Measurements from ENCODE around the gene RBCK1. TPM values are rescaled to one million over a fixed set of nuclear protein-coding genes. Genes with fewer than 3 reads are reported as not detected.

Gene RBCK1
- total and polyA plus RNA-seq, 9 of the 15 experiments (the other 6 are each of a cell fraction or from before 2014, with no cell fraction given) = 5.9 to 59.3 (median 26.5) TPM

GRCh38 chr20:474581-474980, 66.5 kb downstream of the RBCK1 start (continued):
- TF ChIP-seq NR2C2 (CRISPR knock-in tag; IDR thresholded peaks at IDR 0.05) (no peak), NR2C2 (tag; IDR thresholded peaks at IDR 0.05) (no peak)

GRCh38 chr20:475463-476357, 67.6 kb downstream of the RBCK1 start:
- Histone ChIP-seq H2AFZ (ENCODE audit: low read depth, low read length) (no peak overlapping the region), H3K27me3 (ENCODE audit: control insufficient read depth in 2 of 2, insufficient read depth in 2 of 2, low read length in 2 of 2) (no peaks in the 10 kb centered on the region), H3K27ac (ENCODE audit: extremely low read depth, low read depth, low read length) (no peak overlapping the region), H3K4me1 (replicated peaks in 1 of 2; ENCODE audit: control insufficient read depth in 2 of 2, insufficient read depth in 2 of 2, low read length in 2 of 2) (no peaks in the 10 kb centered on the region; a peak in 2 of 5 replicates), H3K79me2 (ENCODE audit: control insufficient read depth, insufficient read depth, low read length) (no peaks in the 10 kb centered on the region), H4K20me1 (replicated peaks; ENCODE audit: control insufficient read depth, insufficient read depth, low read length) (no peaks in the 10 kb centered on the region), H3K9me1 (ENCODE audit: control insufficient read depth, insufficient read depth, low read length) (no peaks in the 10 kb centered on the region), H3K36me3 (ENCODE audit: control insufficient read depth, insufficient read depth, low read length) (peaks cover 48% of the 10 kb centered on the region; the same call in 2 of the 3 replicates), H3K4me2 (ENCODE audit: insufficient read depth, low read length) (no peak overlapping the region), H3K9me3 (replicated peaks; ENCODE audit: control insufficient read depth, insufficient read depth, low read depth, low read length) (no peaks in the 10 kb centered on the region; the same call in 1 of the 2 replicates), H3K4me3 (no peak overlapping the region), H3K9ac (ENCODE audit: insufficient read depth in 1 of 2, low read depth in 2 of 2, low read length in 2 of 2) (no peak overlapping the region)
- ChIA-PET POLR2A (interaction anchor here (0.6 to 1.2 kb wide), 4 partner anchors 15 to 101 kb away, joined by 3 to 4 read pairs (median 4); partner anchors contain the start of gene TRIB3), CTCF (ENCODE audit: low intra/inter-chr PET ratio) (no interaction called here)
- WGBS (ENCODE audit: insufficient coverage, low coverage, missing lambda C conversion rate) = 94% methylated on average over 6 of the region's 6 CpGs
- no peak for ATAC-seq
- DNase-seq (ENCODE audit: extremely low read depth in 1 of 4, low spot score in 3 of 4) = no peak
- intact Hi-C loops (cut with micrococcal nuclease) (no loop called here), in situ Hi-C loops (cut with MboI) (loop anchor here (5.0 kb wide), 1 partner anchor 123 kb away; no protein-coding TSS in a partner anchor)
- FAIRE-seq = no peak
- BruUV-seq (replicated peaks) = no TSS peak
- TF ChIP-seq C11orf30 (IDR thresholded peaks at IDR 0.05; ENCODE audit: low read depth) (no peak), ELK1 (CRISPR knock-in tag; IDR thresholded peaks at IDR 0.05) (no peak), U2AF1 (optimal IDR thresholded peaks at IDR 0.05; ENCODE audit: low read depth, low read length) (no peak), CHAMP1 (IDR thresholded peaks at IDR 0.05) (no peak), ZNF785 (CRISPR knock-in tag; IDR thresholded peaks at IDR 0.05) (no peak), RBM15 (IDR thresholded peaks at IDR 0.05; ENCODE audit: insufficient read depth, low read length) (no peak), SAFB2 (IDR thresholded peaks at IDR 0.05; ENCODE audit: borderline replicate concordance, low read depth, low read length, severe bottlenecking) (no peak), FOXK2 (conservative IDR thresholded peaks at IDR 0.05 in 1 of 2, IDR thresholded peaks at IDR 0.05 in 1 of 2; ENCODE audit: low read depth in 2 of 2) (no peak), KAT2B (IDR thresholded peaks at IDR 0.05; ENCODE audit: low read depth, low read length) (no peak), POLR3A (IDR thresholded peaks at IDR 0.05; ENCODE audit: borderline replicate concordance, extremely low read depth, insufficient read depth, insufficient read length) (no peak), JUND (IDR thresholded peaks at IDR 0.05; ENCODE audit: borderline replicate concordance, low read depth, low read length) (no peak), JUND (tag; IDR thresholded peaks at IDR 0.05; ENCODE audit: borderline replicate concordance, low read depth, low read length) (no peak), ZNF589 (CRISPR knock-in tag; IDR thresholded peaks at IDR 0.05; ENCODE audit: low read depth) (no peak)
